Measurements from ENCODE around the gene KRTAP12-2.

- TF ChIP-seq POLR2A (IDR thresholded peaks at IDR 0.05; ENCODE audit: low read length) (no peak), GATA1 (IDR thresholded peaks at IDR 0.05; ENCODE audit: low read depth, low read length) (no peak)
These were observed 13.6 kb downstream of the KRTAP12-2 start for GRCh38 chr21:44653123-44653522.

All from erythroblast (primary cell).